Neural cell (in vitro differentiated cells): ENCODE results near the gene LPP. TPM values are rescaled to one million over a fixed set of nuclear protein-coding genes. Genes with fewer than 3 reads are reported as not detected.

Experiments used
- H2AFZ ChIP-seq: fragments of 200-600, 300-800 bp; sonication (generic), shearing (Covaris generic); 2 replicates; pipeline ENCODE4 v1.6.0; 2014; ENCODE audit warnings: low read depth, mild to moderate bottlenecking, antibody characterized with exemption, low read length, moderate library complexity
- H3F3A ChIP-seq: fragments of 200-600 bp; shearing (Covaris generic); 2 replicates; pipeline ENCODE4 v1.6.1; 2016; ENCODE audit warnings: mild to moderate bottlenecking, moderate library complexity, mixed read lengths, antibody characterized with exemption, low read length; ENCODE audit not compliant: insufficient read depth, poor library complexity, severe bottlenecking
- H3K27ac ChIP-seq: fragments of 200-600, 300-800 bp; sonication (generic), shearing (Covaris generic); 2 replicates; pipeline ENCODE4 v1.5.1; 2014; ENCODE audit warnings: mild to moderate bottlenecking, low read length, moderate library complexity
- H3K27me3 ChIP-seq: fragments of 300-800, 200-600 bp; sonication (generic), shearing (Covaris generic); 2 replicates; pipeline ENCODE4 v1.6.0; 2014; ENCODE audit warnings: mild to moderate bottlenecking, low read depth, low read length, moderate library complexity; ENCODE audit not compliant: insufficient read depth
- H3K36me3 ChIP-seq: fragments of 300-800, 200-600 bp; sonication (generic), shearing (Covaris generic); 2 replicates; pipeline ENCODE4 v1.5.1; 2014; ENCODE audit warnings: mild to moderate bottlenecking, antibody characterized with exemption, low read length, moderate library complexity; ENCODE audit not compliant: insufficient read depth
- H3K4me2 ChIP-seq: fragments of 300-800, 200-600 bp; sonication (generic), shearing (Covaris generic); 2 replicates; pipeline ENCODE4 v1.6.0; 2014; ENCODE audit warnings: mild to moderate bottlenecking, low read length
- H3K4me3 ChIP-seq: fragments of 300-800, 200-600 bp; sonication (generic), shearing (Covaris generic); 2 replicates; pipeline ENCODE4 v1.5.1; 2014; ENCODE audit warnings: mild to moderate bottlenecking, low read length, moderate library complexity
- H3K79me2 ChIP-seq: fragments of 200-600 bp; shearing (Covaris generic); replicated peaks from 2 replicates; pipeline ENCODE4 v1.6.0; 2014; ENCODE audit warnings: mild to moderate bottlenecking, low read length, moderate library complexity; ENCODE audit not compliant: insufficient read depth
- H3K9ac ChIP-seq: fragments of 300-800, 200-600 bp; sonication (generic), shearing (Covaris generic); 2 replicates; pipeline ENCODE4 v1.6.1; 2016; ENCODE audit warnings: mild to moderate bottlenecking, low read length, mixed read lengths
- H3K9me2 ChIP-seq: fragments of 200-600 bp; shearing (Covaris generic); 2 replicates; pipeline ENCODE4 v1.6.1; 2016; ENCODE audit warnings: mild to moderate bottlenecking, low read length, mixed read lengths; ENCODE audit not compliant: insufficient read depth
- H3K9me3 ChIP-seq: fragments of 200-600, 300-800 bp; sonication (generic), shearing (Covaris generic); 2 replicates; pipeline ENCODE4 v1.6.1; 2016; ENCODE audit warnings: mild to moderate bottlenecking, mixed run types, low read length, moderate library complexity, mixed read lengths
- H4K20me1 ChIP-seq: fragments of 200-600 bp; shearing (Covaris generic); 2 replicates; pipeline ENCODE4 v1.6.1; 2016; ENCODE audit warnings: mild to moderate bottlenecking, mixed run types; ENCODE audit not compliant: insufficient read depth
- EP300 ChIP-seq: fragments of 450-650 bp; conservative IDR thresholded peaks from 2 replicates; pipeline ENCODE4 v1.6.1; 2014; ENCODE audit warnings: antibody characterized with exemption, mild to moderate bottlenecking, moderate library complexity; ENCODE audit not compliant: poor library complexity, severe bottlenecking
- EZH2 ChIP-seq: fragments of 200-600, 300-800 bp; shearing (Covaris generic), sonication (generic); IDR thresholded peaks from 2 replicates; pipeline ENCODE4 v1.6.1; 2014; ENCODE audit warnings: antibody characterized with exemption, low read length, borderline replicate concordance, mild to moderate bottlenecking; ENCODE audit not compliant: insufficient read depth, poor library complexity, severe bottlenecking
- MXI1 ChIP-seq: fragments of 450-650 bp; conservative IDR thresholded peaks from 2 replicates; pipeline ENCODE4 v1.6.1; 2014; ENCODE audit warnings: antibody characterized with exemption, mild to moderate bottlenecking; ENCODE audit not compliant: poor library complexity, severe bottlenecking
- POLR2AphosphoS5 ChIP-seq: IDR thresholded peaks from 2 replicates; pipeline ENCODE4 v1.6.1; 2012
- RAD21 ChIP-seq: fragments of 450-650 bp; conservative IDR thresholded peaks from 2 replicates; pipeline ENCODE4 v1.6.1; 2014; ENCODE audit warnings: antibody characterized with exemption, mild to moderate bottlenecking, moderate library complexity
- SMC3 ChIP-seq: fragments of 450-650 bp; conservative IDR thresholded peaks from 2 replicates; pipeline ENCODE4 v1.6.1; 2014; ENCODE audit warnings: antibody characterized with exemption, mild to moderate bottlenecking, moderate library complexity; ENCODE audit not compliant: poor library complexity
- TAF1 ChIP-seq: IDR thresholded peaks from 2 replicates; pipeline ENCODE4 v1.6.1; 2012; ENCODE audit warnings: low read depth
- polyA plus RNA-seq: library from polyadenylated mRNA; depleted of rRNA; stranded (reverse); fragments of >200 nt; gene quantifications from 2 replicates; pipeline ENCODE4 v1.2.3, GENCODE V29; 2014
- TF ChIP-seq, protein P1 (sequence below): IDR thresholded peaks from 2 replicates; pipeline ENCODE4 v1.6.1; 2012; ENCODE audit warnings: borderline replicate concordance
- TF ChIP-seq, protein P2 (sequence below): fragments of 450-650 bp; IDR thresholded peaks from 2 replicates; pipeline ENCODE4 v1.5.1; 2014; ENCODE audit warnings: antibody characterized with exemption, mild to moderate bottlenecking, moderate library complexity; ENCODE audit not compliant: poor library complexity, severe bottlenecking

Gene LPP
- polyA plus RNA-seq, 1 donor from 2014 or later, result 3.0 TPM

DNA sequence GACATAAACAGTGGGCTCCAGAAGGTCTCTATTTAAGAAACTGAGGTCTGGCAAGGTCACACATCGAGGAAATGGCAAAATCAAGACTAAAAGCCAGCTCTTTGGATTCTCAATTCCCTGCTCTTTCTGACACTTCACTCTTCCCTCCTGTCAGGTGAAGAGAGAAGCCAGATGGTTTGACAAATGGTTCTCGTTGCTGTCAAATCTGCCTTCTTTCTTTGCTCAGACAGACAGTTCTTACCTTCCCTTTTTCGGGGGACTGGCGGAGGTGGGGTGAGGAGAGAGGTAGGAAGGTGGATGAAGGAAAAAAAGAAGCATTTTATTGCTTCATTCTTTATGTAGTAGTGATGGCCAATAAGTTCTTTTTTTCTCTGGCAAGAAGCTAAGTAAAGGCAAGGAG is 133.4 kb downstream of the LPP start:
- Histone ChIP-seq H3K9ac (peak overlapping the region; percentile 48), H3K9me3 (no peaks in the 10 kb centered on the region), H3K27ac (peak overlapping the region; percentile 90), H4K20me1 (no peaks in the 10 kb centered on the region), H3F3A (peaks cover 10% of the 10 kb centered on the region), H3K36me3 (no peaks in the 10 kb centered on the region), H3K27me3 (no peaks in the 10 kb centered on the region), H3K4me2 (peak overlapping the region; percentile 12), H3K79me2 (no peaks in the 10 kb centered on the region), H3K4me3 (peak overlapping the region; percentile 43), H2AFZ (no peak overlapping the region), H3K9me2 (no peaks in the 10 kb centered on the region)
- no peak for TF ChIP-seq EZH2
- TF ChIP-seq, protein P1, sequence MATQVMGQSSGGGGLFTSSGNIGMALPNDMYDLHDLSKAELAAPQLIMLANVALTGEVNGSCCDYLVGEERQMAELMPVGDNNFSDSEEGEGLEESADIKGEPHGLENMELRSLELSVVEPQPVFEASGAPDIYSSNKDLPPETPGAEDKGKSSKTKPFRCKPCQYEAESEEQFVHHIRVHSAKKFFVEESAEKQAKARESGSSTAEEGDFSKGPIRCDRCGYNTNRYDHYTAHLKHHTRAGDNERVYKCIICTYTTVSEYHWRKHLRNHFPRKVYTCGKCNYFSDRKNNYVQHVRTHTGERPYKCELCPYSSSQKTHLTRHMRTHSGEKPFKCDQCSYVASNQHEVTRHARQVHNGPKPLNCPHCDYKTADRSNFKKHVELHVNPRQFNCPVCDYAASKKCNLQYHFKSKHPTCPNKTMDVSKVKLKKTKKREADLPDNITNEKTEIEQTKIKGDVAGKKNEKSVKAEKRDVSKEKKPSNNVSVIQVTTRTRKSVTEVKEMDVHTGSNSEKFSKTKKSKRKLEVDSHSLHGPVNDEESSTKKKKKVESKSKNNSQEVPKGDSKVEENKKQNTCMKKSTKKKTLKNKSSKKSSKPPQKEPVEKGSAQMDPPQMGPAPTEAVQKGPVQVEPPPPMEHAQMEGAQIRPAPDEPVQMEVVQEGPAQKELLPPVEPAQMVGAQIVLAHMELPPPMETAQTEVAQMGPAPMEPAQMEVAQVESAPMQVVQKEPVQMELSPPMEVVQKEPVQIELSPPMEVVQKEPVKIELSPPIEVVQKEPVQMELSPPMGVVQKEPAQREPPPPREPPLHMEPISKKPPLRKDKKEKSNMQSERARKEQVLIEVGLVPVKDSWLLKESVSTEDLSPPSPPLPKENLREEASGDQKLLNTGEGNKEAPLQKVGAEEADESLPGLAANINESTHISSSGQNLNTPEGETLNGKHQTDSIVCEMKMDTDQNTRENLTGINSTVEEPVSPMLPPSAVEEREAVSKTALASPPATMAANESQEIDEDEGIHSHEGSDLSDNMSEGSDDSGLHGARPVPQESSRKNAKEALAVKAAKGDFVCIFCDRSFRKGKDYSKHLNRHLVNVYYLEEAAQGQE, result peak; percentile 56
- peak; percentile 44 for TF ChIP-seq POLR2AphosphoS5
- TF ChIP-seq EP300, result peak; percentile 91

DNA sequence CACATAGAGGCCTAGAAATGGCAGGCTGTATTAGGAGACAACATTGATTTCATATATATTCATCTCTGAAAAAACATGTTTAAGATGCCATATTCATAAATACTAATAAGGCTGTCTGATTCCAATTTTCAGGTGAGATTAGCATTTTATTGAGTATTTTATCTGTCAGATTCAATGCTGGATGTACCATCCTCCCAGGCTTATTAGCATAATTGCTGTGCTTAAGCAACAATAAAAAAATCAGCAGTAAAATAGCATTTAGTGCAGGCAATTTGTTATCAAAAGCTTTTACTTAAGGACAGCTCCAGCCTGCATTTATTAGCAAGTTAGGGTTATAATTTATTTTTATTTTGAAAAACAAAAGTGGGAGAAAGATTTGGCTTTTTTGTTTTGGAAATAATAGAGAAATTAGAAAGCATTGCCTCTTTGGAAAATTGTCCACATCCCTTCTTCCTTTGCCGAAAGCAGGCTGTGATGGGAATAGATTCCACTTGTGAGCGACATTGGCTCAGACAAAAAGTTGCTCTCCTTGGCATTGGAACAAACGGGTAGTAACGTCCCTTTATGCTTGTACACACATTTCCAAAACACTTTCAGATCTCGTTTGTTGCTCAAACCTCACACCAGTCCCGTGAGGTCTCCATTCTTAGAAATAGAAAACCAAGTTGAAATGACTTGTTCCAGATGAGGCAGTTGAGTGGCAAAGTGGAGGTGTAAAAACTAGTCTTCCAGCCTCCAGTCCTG is 134.0 kb downstream of the LPP start:
- peak overlapping the region; percentile 12 for H3K4me2 ChIP-seq

More for the DNA sequence above, 134.0 kb downstream of the LPP start:
- H2AFZ ChIP-seq, result no peak overlapping the region
- TF ChIP-seq SMC3 (no peak), POLR2AphosphoS5 (no peak), RAD21 (no peak), MXI1 (no peak), EZH2 (no peak), EP300 (no peak), TAF1 (no peak)
- TF ChIP-seq, protein P2, sequence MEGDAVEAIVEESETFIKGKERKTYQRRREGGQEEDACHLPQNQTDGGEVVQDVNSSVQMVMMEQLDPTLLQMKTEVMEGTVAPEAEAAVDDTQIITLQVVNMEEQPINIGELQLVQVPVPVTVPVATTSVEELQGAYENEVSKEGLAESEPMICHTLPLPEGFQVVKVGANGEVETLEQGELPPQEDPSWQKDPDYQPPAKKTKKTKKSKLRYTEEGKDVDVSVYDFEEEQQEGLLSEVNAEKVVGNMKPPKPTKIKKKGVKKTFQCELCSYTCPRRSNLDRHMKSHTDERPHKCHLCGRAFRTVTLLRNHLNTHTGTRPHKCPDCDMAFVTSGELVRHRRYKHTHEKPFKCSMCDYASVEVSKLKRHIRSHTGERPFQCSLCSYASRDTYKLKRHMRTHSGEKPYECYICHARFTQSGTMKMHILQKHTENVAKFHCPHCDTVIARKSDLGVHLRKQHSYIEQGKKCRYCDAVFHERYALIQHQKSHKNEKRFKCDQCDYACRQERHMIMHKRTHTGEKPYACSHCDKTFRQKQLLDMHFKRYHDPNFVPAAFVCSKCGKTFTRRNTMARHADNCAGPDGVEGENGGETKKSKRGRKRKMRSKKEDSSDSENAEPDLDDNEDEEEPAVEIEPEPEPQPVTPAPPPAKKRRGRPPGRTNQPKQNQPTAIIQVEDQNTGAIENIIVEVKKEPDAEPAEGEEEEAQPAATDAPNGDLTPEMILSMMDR, result no peak
- TF ChIP-seq, protein P1, result no peak
- peak overlapping the region; percentile 90 for H3K27ac ChIP-seq
- peaks cover 10% of the 10 kb centered on the region for H3F3A ChIP-seq
- no peaks in the 10 kb centered on the region for H3K9me2 ChIP-seq
- H3K9me3 ChIP-seq, result no peaks in the 10 kb centered on the region
- H3K79me2 ChIP-seq, result no peaks in the 10 kb centered on the region
- no peaks in the 10 kb centered on the region for H3K27me3 ChIP-seq
- peak overlapping the region; percentile 48 for H3K9ac ChIP-seq
- peak overlapping the region; percentile 43 for H3K4me3 ChIP-seq
- no peaks in the 10 kb centered on the region for H3K36me3 ChIP-seq
- no peaks in the 10 kb centered on the region for H4K20me1 ChIP-seq
